B cell (primary cell): Measurements from ENCODE around the gene CHCHD6. TPM values are rescaled to one million over a fixed set of nuclear protein-coding genes. Genes with fewer than 3 reads are reported as not detected.

Experiments
- ATAC-seq: fragments of 200-7000 bp; cut with Tn5 transposase; one replicate; pipeline ENCODE4 v1.10.0; 2021; ENCODE audit warnings: low read depth, mild to moderate bottlenecking, moderate number of reproducible peaks, moderate library complexity
- CTCF ChIA-PET: fragments of 350-600 bp; sonication (Branson Sonifier 250); formaldehyde crosslinking; loops from one replicate; lab custom pipeline; 2021; ENCODE audit warnings: antibody characterized with exemption, inconsistent platforms; lab: Charles Lee
- POLR2A ChIA-PET: fragments of 350-600 bp; sonication (Branson Sonifier 250); formaldehyde crosslinking; loops from one replicate; lab custom pipeline; 2021; ENCODE audit warnings: antibody characterized with exemption; lab: Charles Lee
- DNase-seq: peaks from one replicate; pipeline ENCODE4 v3.0.0; 2013
- H2AFZ ChIP-seq: 2 replicates; pipeline ENCODE4 v1.6.1; 2012; ENCODE audit warnings: mild to moderate bottlenecking, low read depth, low read length; ENCODE audit not compliant: insufficient read depth, poor library complexity, severe bottlenecking
- H3K27ac ChIP-seq, 2 donors: 1 replicate in 1 of 2; 2 replicates in 1 of 2; pipeline ENCODE4 v1.5.1; 2012 to 2013; ENCODE audit warnings: low read length in 2 of 2, mild to moderate bottlenecking in 2 of 2, moderate library complexity in 1 of 2
- H3K27me3 ChIP-seq, 4 experiments: fragments of 200-600 bp in 1 of 4; sonication (generic) in 1 of 4; replicated peaks in 1 of 4; 1 replicate in 2 of 4; 2 replicates in 2 of 4; pipeline versions ENCODE4 v1.6.1 to v1.7.0; 2013 to 2016; ENCODE audit warnings: low read length in 3 of 4, mild to moderate bottlenecking in 2 of 4, mixed read lengths in 1 of 4, moderate library complexity in 1 of 4; ENCODE audit not compliant: insufficient read depth in 4 of 4, control insufficient read depth in 3 of 4; ENCODE audit errors: control extremely low read depth in 1 of 4
- H3K36me3 ChIP-seq, 2 experiments: replicated peaks in 1 of 2; 1 replicate in 1 of 2; 2 replicates in 1 of 2; pipeline versions ENCODE4 v1.6.1 to v1.7.1; 2013; ENCODE audit warnings: low read length in 1 of 2; ENCODE audit not compliant: insufficient read depth in 2 of 2, control insufficient read depth in 1 of 2; ENCODE audit errors: control extremely low read depth in 1 of 2, extremely low read depth in 1 of 2
- H3K4me1 ChIP-seq, 2 donors: fragments of 200-600 bp in 1 of 2; sonication (generic) in 1 of 2; 1 replicate in 1 of 2; 2 replicates in 1 of 2; pipeline versions ENCODE4 v1.5.1 to v1.6.1; 2013 to 2017; ENCODE audit warnings: low read length in 2 of 2; ENCODE audit not compliant: control insufficient read depth in 2 of 2, insufficient read depth in 2 of 2
- H3K4me2 ChIP-seq: replicated peaks from 2 replicates; pipeline ENCODE3; 2012; ENCODE audit warnings: mild to moderate bottlenecking, low read depth, low read length; ENCODE audit not compliant: poor library complexity, severe bottlenecking
- H3K4me3 ChIP-seq, 5 experiments: fragments of 200-600 bp in 1 of 5; sonication (generic) in 1 of 5; 1 replicate in 3 of 5; 2 replicates in 2 of 5; pipeline versions ENCODE4 v1.5.1 to v1.7.0; 2011 to 2016; ENCODE audit warnings: low read length in 4 of 5, mild to moderate bottlenecking in 4 of 5, low read depth in 2 of 5, control low read depth in 1 of 5, moderate library complexity in 1 of 5; ENCODE audit not compliant: insufficient read depth in 1 of 5; ENCODE audit errors: control extremely low read depth in 1 of 5, extremely low read depth in 1 of 5
- H3K79me2 ChIP-seq: fragments of 200-600 bp; sonication (generic); one replicate; pipeline ENCODE4 v1.6.0; 2016; ENCODE audit warnings: low read length; ENCODE audit not compliant: control insufficient read depth, insufficient read depth
- H3K9ac ChIP-seq: fragments of 200-600 bp; sonication (generic); 2 replicates; pipeline ENCODE4 v1.6.1; 2017; ENCODE audit warnings: mild to moderate bottlenecking, low read length, moderate library complexity
- H3K9me3 ChIP-seq, 3 donors: one replicate each; pipeline versions ENCODE4 v1.6.1 to v1.7.1; 2013; ENCODE audit warnings: low read length in 2 of 3; ENCODE audit not compliant: control insufficient read depth in 2 of 3, insufficient read depth in 1 of 3; ENCODE audit errors: control extremely low read depth in 1 of 3
- H4K20me1 ChIP-seq: 2 replicates; pipeline ENCODE4 v1.6.0; 2012; ENCODE audit warnings: mild to moderate bottlenecking, low read length; ENCODE audit not compliant: insufficient read depth, control insufficient read depth, poor library complexity, severe bottlenecking
- H3K27ac Mint-ChIP-seq: one replicate; pipeline ENCODE4 v1.8.0; 2021; ENCODE audit warnings: mixed read lengths
- H3K27me3 Mint-ChIP-seq: one replicate; pipeline ENCODE4 v1.8.0; 2021; ENCODE audit warnings: mixed read lengths
- H3K4me1 Mint-ChIP-seq: one replicate; pipeline ENCODE4 v1.8.0; 2021; ENCODE audit warnings: mixed read lengths
- H3K4me3 Mint-ChIP-seq: one replicate; pipeline ENCODE4 v1.8.0; 2021; ENCODE audit warnings: mixed read lengths
- H3K9me3 Mint-ChIP-seq: one replicate; pipeline ENCODE4 v1.8.0; 2022; ENCODE audit warnings: mixed read lengths; ENCODE audit not compliant: insufficient read depth
- EZH2 ChIP-seq: IDR thresholded peaks from 2 replicates; pipeline ENCODE4 v1.6.1; 2012; ENCODE audit warnings: borderline replicate concordance, low read depth, mild to moderate bottlenecking, moderate library complexity, low read length; ENCODE audit not compliant: insufficient read depth, poor library complexity, severe bottlenecking
- WGBS: methylation state at CpG from one replicate; pipeline ENCODE4 v1.1.5; 2013; ENCODE audit warnings: missing lambda C conversion rate; ENCODE audit not compliant: insufficient coverage; 5-methylcytosine and 5-hydroxymethylcytosine counted together
- intact Hi-C: fragments of 100-400 bp; cut with micrococcal nuclease; formaldehyde crosslinking; loops from one replicate; pipeline ENCODE4 v1.10.0; 2022
- polyA plus RNA-seq: library from polyadenylated mRNA; depleted of rRNA; stranded (reverse); fragments of >200 nt; gene quantifications from 2 replicates; pipeline ENCODE4 v1.2.3, GENCODE V29; 2012
- total RNA-seq, 2 donors: library from RNA; stranded (reverse); fragments of 120-200 nt in 1 of 2; gene quantifications; 1 replicate in 1 of 2; 2 replicates in 1 of 2; pipeline versions ENCODE4 v1.2.3 to v1.2.4, GENCODE V29; 2013 to 2022
- TF ChIP-seq, protein P1 (sequence below): fragments of 200-600 bp; IDR thresholded peaks from one replicate; pipeline ENCODE4 v1.8.0; 2022; ENCODE audit warnings: antibody characterized with exemption, mild to moderate bottlenecking

Gene CHCHD6
- total and polyA plus RNA-seq, 2 donors (not counting 1 experiment from before 2014, with no cell fraction given): 8.0 to 13.5 TPM

DNA sequence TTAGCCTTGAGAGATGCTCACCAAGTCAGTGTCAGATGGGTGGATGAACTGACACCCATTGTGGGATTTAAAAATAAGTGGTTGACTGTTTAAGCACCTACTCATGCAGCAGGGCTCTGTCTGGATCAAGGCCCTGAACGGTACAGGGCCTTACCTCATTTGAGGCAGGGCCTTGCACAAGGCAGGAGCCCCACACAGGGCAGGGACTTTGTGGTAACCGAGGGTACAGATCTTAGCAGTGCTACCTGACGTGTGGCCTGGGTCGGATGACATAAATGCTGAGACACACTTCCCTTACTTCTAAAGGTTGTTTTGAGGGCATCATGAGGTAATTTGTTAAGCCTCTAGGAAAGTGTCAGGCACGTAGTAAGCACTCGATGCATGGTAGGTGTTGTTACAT lies 219.4 kb downstream of the CHCHD6 start:
- Histone ChIP-seq H4K20me1 (no peaks in the 10 kb centered on the region), H3K4me3 (no peak overlapping the region), H2AFZ (no peak overlapping the region), H3K27me3 (peaks cover 0 to 17% (median 1%) of the 10 kb centered on the region in 4 experiments), H3K79me2 (no peaks in the 10 kb centered on the region), H3K9ac (no peak overlapping the region), H3K4me1 (no peaks in the 10 kb centered on the region), H3K9me3 (peaks cover 0 to 7% (median 5%) of the 10 kb centered on the region in 3 donors), H3K27ac (no peak overlapping the region), H3K4me2 (no peak overlapping the region), H3K36me3 (no peaks in the 10 kb centered on the region)
- peaks cover 5% of the 10 kb centered on the region for H3K4me1 Mint-ChIP-seq
- H3K4me3 Mint-ChIP-seq: no peak overlapping the region
- ChIA-PET CTCF (no interaction called here), POLR2A (no interaction called here)
- H3K27me3 Mint-ChIP-seq: peaks cover 33% of the 10 kb centered on the region
- TF ChIP-seq, protein P1, sequence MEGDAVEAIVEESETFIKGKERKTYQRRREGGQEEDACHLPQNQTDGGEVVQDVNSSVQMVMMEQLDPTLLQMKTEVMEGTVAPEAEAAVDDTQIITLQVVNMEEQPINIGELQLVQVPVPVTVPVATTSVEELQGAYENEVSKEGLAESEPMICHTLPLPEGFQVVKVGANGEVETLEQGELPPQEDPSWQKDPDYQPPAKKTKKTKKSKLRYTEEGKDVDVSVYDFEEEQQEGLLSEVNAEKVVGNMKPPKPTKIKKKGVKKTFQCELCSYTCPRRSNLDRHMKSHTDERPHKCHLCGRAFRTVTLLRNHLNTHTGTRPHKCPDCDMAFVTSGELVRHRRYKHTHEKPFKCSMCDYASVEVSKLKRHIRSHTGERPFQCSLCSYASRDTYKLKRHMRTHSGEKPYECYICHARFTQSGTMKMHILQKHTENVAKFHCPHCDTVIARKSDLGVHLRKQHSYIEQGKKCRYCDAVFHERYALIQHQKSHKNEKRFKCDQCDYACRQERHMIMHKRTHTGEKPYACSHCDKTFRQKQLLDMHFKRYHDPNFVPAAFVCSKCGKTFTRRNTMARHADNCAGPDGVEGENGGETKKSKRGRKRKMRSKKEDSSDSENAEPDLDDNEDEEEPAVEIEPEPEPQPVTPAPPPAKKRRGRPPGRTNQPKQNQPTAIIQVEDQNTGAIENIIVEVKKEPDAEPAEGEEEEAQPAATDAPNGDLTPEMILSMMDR: no peak
- TF ChIP-seq EZH2: no peak
- ATAC-seq: no peak
- H3K9me3 Mint-ChIP-seq: no peaks in the 10 kb centered on the region
- no peak for DNase-seq
- intact Hi-C loops: no loop called here
- 100% methylated on average over 3 of the region's 6 CpGs for WGBS
- no peak overlapping the region for H3K27ac Mint-ChIP-seq

DNA sequence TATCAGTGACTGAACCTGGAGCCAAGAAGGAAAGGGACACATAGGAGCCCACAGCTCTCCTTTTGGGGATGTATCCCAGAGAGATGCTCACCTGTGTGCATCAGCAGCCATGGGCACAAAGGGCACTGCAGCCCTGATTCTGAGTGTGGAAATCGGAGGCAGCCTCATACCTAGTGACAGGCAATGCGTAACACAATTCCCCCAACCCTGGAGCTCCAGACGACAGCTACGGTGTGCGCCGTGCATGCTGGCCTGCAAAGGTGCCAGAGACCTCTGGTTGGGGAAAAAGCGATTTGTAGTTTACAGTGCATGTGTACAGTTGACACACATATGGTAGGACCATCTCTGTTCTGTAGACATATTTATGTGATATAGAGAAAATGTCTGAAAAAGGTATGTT lies 219.9 kb downstream of the CHCHD6 start:
- peaks cover 0 to 17% (median 1%) of the 10 kb centered on the region in 4 experiments for H3K27me3 ChIP-seq
- no peak overlapping the region for H2AFZ ChIP-seq
- H3K9me3 Mint-ChIP-seq: no peaks in the 10 kb centered on the region
- H3K4me1 ChIP-seq: no peaks in the 10 kb centered on the region
- no peaks in the 10 kb centered on the region for H3K36me3 ChIP-seq
- 100% methylated on average over 1 of the region's 7 CpGs for WGBS
- TF ChIP-seq, protein P1: no peak
- no peak for TF ChIP-seq EZH2
- H3K27me3 Mint-ChIP-seq: peaks cover 36% of the 10 kb centered on the region
- CTCF ChIA-PET: no interaction called here
- no peaks in the 10 kb centered on the region for H3K79me2 ChIP-seq
- H3K4me1 Mint-ChIP-seq: peaks cover 5% of the 10 kb centered on the region
- ATAC-seq (no peak), DNase-seq (no peak)
- no peak overlapping the region for H3K4me2 ChIP-seq
- intact Hi-C loops: no loop called here
- H3K27ac ChIP-seq: no peak overlapping the region
- H3K27ac Mint-ChIP-seq: no peak overlapping the region
- no peak overlapping the region for H3K9ac ChIP-seq
- no peaks in the 10 kb centered on the region for H4K20me1 ChIP-seq
- peaks cover 0 to 7% (median 5%) of the 10 kb centered on the region in 3 donors for H3K9me3 ChIP-seq
- POLR2A ChIA-PET: interaction anchor here (1.4 kb wide), 1 partner anchor 12 kb away, joined by 3 read pairs; no protein-coding TSS in a partner anchor
- H3K4me3 ChIP-seq: no peak overlapping the region
- no peak overlapping the region for H3K4me3 Mint-ChIP-seq
